ENCODE data around the gene FAM3C.

Gene FAM3C

GRCh38 chr7:121373177-121373576, 22.9 kb downstream of the FAM3C start:
- no peak for DNase-seq

GRCh38 chr7:121372376-121373010, 23.6 kb downstream of the FAM3C start:
- DNase-seq, result peak; percentile 27

- no peak for DNase-seq
These were observed 24.2 kb downstream of the FAM3C start for GRCh38 chr7:121371883-121372282.

- DNase-seq, result no peak
These were observed 24.7 kb downstream of the FAM3C start for GRCh38 chr7:121371367-121371766.

- no peak for DNase-seq
These were observed 26.6 kb downstream of the FAM3C start for GRCh38 chr7:121369462-121369861.

- peak; percentile 58 for DNase-seq
These were observed 29.2 kb downstream of the FAM3C start for GRCh38 chr7:121366852-121367431.

- DNase-seq, result peak; percentile 18
These were observed 35.5 kb downstream of the FAM3C start for GRCh38 chr7:121360564-121360963.

GRCh38 chr7:121355574-121355973, 40.5 kb downstream of the FAM3C start:
- DNase-seq, result no peak

- no peak for DNase-seq
These were observed 43.8 kb downstream of the FAM3C start for GRCh38 chr7:121352323-121352722.

GRCh38 chr7:121351682-121352081, 44.4 kb downstream of the FAM3C start:
- DNase-seq, result no peak

- DNase-seq, result no peak
These were observed 51.6 kb downstream of the FAM3C start for GRCh38 chr7:121344497-121344896.

- DNase-seq, result no peak
These were observed 52.0 kb downstream of the FAM3C start for GRCh38 chr7:121344093-121344492.

GRCh38 chr7:121343302-121343701, 52.8 kb downstream of the FAM3C start:
- no peak for DNase-seq

- DNase-seq, result no peak
These were observed 53.5 kb downstream of the FAM3C start for GRCh38 chr7:121342631-121343030.

- no peak for DNase-seq
These were observed 54.2 kb downstream of the FAM3C start for GRCh38 chr7:121341933-121342332.

- no peak for DNase-seq
These were observed 57.0 kb downstream of the FAM3C start for GRCh38 chr7:121339082-121339481.

GRCh38 chr7:121337398-121337797, 58.7 kb downstream of the FAM3C start:
- no peak for DNase-seq

- DNase-seq, result no peak
These were observed 59.5 kb downstream of the FAM3C start for GRCh38 chr7:121336579-121336978.

- DNase-seq, result no peak
These were observed 61.0 kb downstream of the FAM3C start for GRCh38 chr7:121334875-121335648.

GRCh38 chr7:121334376-121334775, 61.7 kb downstream of the FAM3C start:
- no peak for DNase-seq

- DNase-seq, result no peak
These were observed 64.5 kb downstream of the FAM3C start for GRCh38 chr7:121331574-121331973.

GRCh38 chr7:121331048-121331447, 65.1 kb downstream of the FAM3C start:
- DNase-seq, result no peak

GRCh38 chr7:121330053-121330833, 65.9 kb downstream of the FAM3C start:
- no peak for DNase-seq
